Liver (tissue), 9 donors: ENCODE results near the gene GRM1. TPM values are rescaled to one million over a fixed set of nuclear protein-coding genes. Genes with fewer than 3 reads are reported as not detected.

Experiments
- DNase-seq: peaks from one replicate; pipeline ENCODE4 v3.0.0-alpha.2; 2017; ENCODE audit warnings: low spot score
- H3K27ac ChIP-seq, 2 donors: one replicate each; pipeline ENCODE4 v1.7.0; 2013; ENCODE audit warnings: inconsistent platforms in 2 of 2, low read length in 2 of 2, control low read depth in 1 of 2, low read depth in 1 of 2, mild to moderate bottlenecking in 1 of 2
- H3K27me3 ChIP-seq, 4 donors: one replicate each; pipeline versions ENCODE4 v1.6.1 to v1.7.0; 2013; ENCODE audit warnings: low read length in 3 of 4, inconsistent platforms in 1 of 4, mild to moderate bottlenecking in 1 of 4, moderate library complexity in 1 of 4; ENCODE audit not compliant: control insufficient read depth in 4 of 4, insufficient read depth in 4 of 4
- H3K36me3 ChIP-seq, 4 donors: one replicate each; pipeline versions ENCODE4 v1.6.1 to v1.7.0; 2013; ENCODE audit warnings: low read length in 3 of 4, mild to moderate bottlenecking in 3 of 4, low read depth in 1 of 4, moderate library complexity in 1 of 4; ENCODE audit not compliant: control insufficient read depth in 4 of 4, insufficient read depth in 3 of 4
- H3K4me1 ChIP-seq, 4 donors: one replicate each; pipeline versions ENCODE4 v1.6.1 to v1.7.0; 2013; ENCODE audit warnings: low read length in 3 of 4, mild to moderate bottlenecking in 3 of 4, moderate library complexity in 1 of 4; ENCODE audit not compliant: control insufficient read depth in 4 of 4, insufficient read depth in 4 of 4
- H3K4me3 ChIP-seq, 3 donors: one replicate each; pipeline versions ENCODE4 v1.6.1 to v1.7.0; 2013; ENCODE audit warnings: low read length in 3 of 3, control low read depth in 1 of 3, low read depth in 1 of 3, mild to moderate bottlenecking in 1 of 3
- H3K9ac ChIP-seq, 2 donors: one replicate each; pipeline ENCODE4 v1.7.0; 2013; ENCODE audit warnings: low read length in 2 of 2, mild to moderate bottlenecking in 2 of 2, moderate library complexity in 2 of 2, control low read depth in 1 of 2, low read depth in 1 of 2
- H3K9me3 ChIP-seq, 4 donors: one replicate each; pipeline versions ENCODE4 v1.6.1 to v1.7.0; 2013; ENCODE audit warnings: low read length in 3 of 4; ENCODE audit not compliant: control insufficient read depth in 4 of 4
- EGR1 ChIP-seq, 2 donors: IDR thresholded peaks; 2 replicates each; pipeline ENCODE4 v1.6.1; 2016 to 2018; ENCODE audit warnings: antibody characterized with exemption in 2 of 2, low read depth in 2 of 2
- FOXA1 ChIP-seq: IDR thresholded peaks from 2 replicates; pipeline ENCODE4 v1.6.1; 2016; ENCODE audit warnings: antibody characterized with exemption
- FOXA2 ChIP-seq: IDR thresholded peaks from 2 replicates; pipeline ENCODE4 v1.6.1; 2016; ENCODE audit warnings: antibody characterized with exemption
- GABPA ChIP-seq, 2 donors: IDR thresholded peaks in 1 of 2; conservative IDR thresholded peaks in 1 of 2; 2 replicates each; pipeline ENCODE4 v1.6.1; 2016; ENCODE audit warnings: antibody characterized with exemption in 2 of 2, mild to moderate bottlenecking in 1 of 2, moderate library complexity in 1 of 2
- HNF4A ChIP-seq, 2 donors: conservative IDR thresholded peaks; 2 replicates each; pipeline ENCODE4 v1.6.1; 2016; ENCODE audit warnings: antibody characterized with exemption in 2 of 2, mild to moderate bottlenecking in 2 of 2
- HNF4G ChIP-seq: IDR thresholded peaks from 2 replicates; pipeline ENCODE4 v1.6.1; 2016; ENCODE audit warnings: antibody characterized with exemption
- NR2F2 ChIP-seq: IDR thresholded peaks from 2 replicates; pipeline ENCODE4 v1.6.1; 2016; ENCODE audit warnings: antibody characterized with exemption
- RAD21 ChIP-seq, 2 donors: IDR thresholded peaks; 2 replicates each; pipeline ENCODE4 v1.6.1; 2016; ENCODE audit warnings: antibody characterized with exemption in 2 of 2, mild to moderate bottlenecking in 2 of 2
- RXRA ChIP-seq, 2 donors: IDR thresholded peaks; 2 replicates each; pipeline ENCODE4 v1.6.1; 2017 to 2018; ENCODE audit warnings: antibody characterized with exemption in 2 of 2, mild to moderate bottlenecking in 1 of 2
- SP1 ChIP-seq: IDR thresholded peaks from 2 replicates; pipeline ENCODE4 v1.6.1; 2018; ENCODE audit warnings: antibody characterized with exemption, mild to moderate bottlenecking
- TAF1 ChIP-seq: conservative IDR thresholded peaks from 2 replicates; pipeline ENCODE4 v1.6.1; 2016; ENCODE audit warnings: antibody characterized with exemption, mild to moderate bottlenecking
- YY1 ChIP-seq: IDR thresholded peaks from 2 replicates; pipeline ENCODE4 v1.6.1; 2016; ENCODE audit warnings: antibody characterized with exemption, mild to moderate bottlenecking
- WGBS: extraction: QIAGEN DNeasy Blood & Tissue Kit; methylation state at CpG from one replicate; pipeline ENCODE4 v1.1.7; 2013; 5-methylcytosine and 5-hydroxymethylcytosine counted together
- polyA plus RNA-seq, 2 donors: library from polyadenylated mRNA; stranded (reverse) in 1 of 2; unstranded in 1 of 2; fragments of 200-250 nt in 1 of 2; fragments of >200 nt in 1 of 2; fragmentation: Nextera tagmentation in 1 of 2; extraction: Ambion mirVana in 1 of 2; gene quantifications; one replicate each; pipeline versions ENCODE4 v1.2.1 to v1.2.3, GENCODE V29; 2013 to 2015
- total RNA-seq, 2 donors: library from RNA; depleted of rRNA; stranded (reverse); fragments of >200 nt; gene quantifications; one replicate each; pipeline ENCODE4 v1.2.3, GENCODE V29; 2014
- TF ChIP-seq, protein P1 (sequence below): IDR thresholded peaks from 2 replicates; pipeline ENCODE4 v1.6.1; 2016; ENCODE audit warnings: antibody characterized with exemption, mild to moderate bottlenecking
- TF ChIP-seq, protein P2 (sequence below): IDR thresholded peaks from 2 replicates; pipeline ENCODE4 v1.6.1; 2016; ENCODE audit warnings: antibody characterized with exemption
- donor health status: healthy.
- donor health status: healthy.
- donor health status: healthy.
- donor health status: healthy.
- donor health status: healthy.

The GRM1 gene
- total and polyA plus RNA-seq, 4 donors: under 0.01 to 0.05 (median 0.01) TPM; not detected in 1

GRCh38 chr6:146302994-146303393 is 274.1 kb downstream of the GRM1 start:
- H3K9ac ChIP-seq: no peak overlapping the region
- no peaks in the 10 kb centered on the region for H3K36me3 ChIP-seq
- no peak for DNase-seq
- no peaks in the 10 kb centered on the region for H3K4me1 ChIP-seq
- no peaks in the 10 kb centered on the region for H3K9me3 ChIP-seq
- no peak for TF ChIP-seq RXRA (IDR thresholded peaks at IDR 0.05)
- TF ChIP-seq, protein P1, sequence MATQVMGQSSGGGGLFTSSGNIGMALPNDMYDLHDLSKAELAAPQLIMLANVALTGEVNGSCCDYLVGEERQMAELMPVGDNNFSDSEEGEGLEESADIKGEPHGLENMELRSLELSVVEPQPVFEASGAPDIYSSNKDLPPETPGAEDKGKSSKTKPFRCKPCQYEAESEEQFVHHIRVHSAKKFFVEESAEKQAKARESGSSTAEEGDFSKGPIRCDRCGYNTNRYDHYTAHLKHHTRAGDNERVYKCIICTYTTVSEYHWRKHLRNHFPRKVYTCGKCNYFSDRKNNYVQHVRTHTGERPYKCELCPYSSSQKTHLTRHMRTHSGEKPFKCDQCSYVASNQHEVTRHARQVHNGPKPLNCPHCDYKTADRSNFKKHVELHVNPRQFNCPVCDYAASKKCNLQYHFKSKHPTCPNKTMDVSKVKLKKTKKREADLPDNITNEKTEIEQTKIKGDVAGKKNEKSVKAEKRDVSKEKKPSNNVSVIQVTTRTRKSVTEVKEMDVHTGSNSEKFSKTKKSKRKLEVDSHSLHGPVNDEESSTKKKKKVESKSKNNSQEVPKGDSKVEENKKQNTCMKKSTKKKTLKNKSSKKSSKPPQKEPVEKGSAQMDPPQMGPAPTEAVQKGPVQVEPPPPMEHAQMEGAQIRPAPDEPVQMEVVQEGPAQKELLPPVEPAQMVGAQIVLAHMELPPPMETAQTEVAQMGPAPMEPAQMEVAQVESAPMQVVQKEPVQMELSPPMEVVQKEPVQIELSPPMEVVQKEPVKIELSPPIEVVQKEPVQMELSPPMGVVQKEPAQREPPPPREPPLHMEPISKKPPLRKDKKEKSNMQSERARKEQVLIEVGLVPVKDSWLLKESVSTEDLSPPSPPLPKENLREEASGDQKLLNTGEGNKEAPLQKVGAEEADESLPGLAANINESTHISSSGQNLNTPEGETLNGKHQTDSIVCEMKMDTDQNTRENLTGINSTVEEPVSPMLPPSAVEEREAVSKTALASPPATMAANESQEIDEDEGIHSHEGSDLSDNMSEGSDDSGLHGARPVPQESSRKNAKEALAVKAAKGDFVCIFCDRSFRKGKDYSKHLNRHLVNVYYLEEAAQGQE: no peak
- no peak for TF ChIP-seq NR2F2
- no peak for TF ChIP-seq RAD21 (IDR thresholded peaks at IDR 0.05)
- TF ChIP-seq EGR1 (IDR thresholded peaks at IDR 0.05; ENCODE audit: low read depth in 2 of 2): no peak
- no peak for TF ChIP-seq GABPA (IDR thresholded peaks at IDR 0.05 in 1 of 2, conservative IDR thresholded peaks at IDR 0.05 in 1 of 2)
- TF ChIP-seq, protein P2, sequence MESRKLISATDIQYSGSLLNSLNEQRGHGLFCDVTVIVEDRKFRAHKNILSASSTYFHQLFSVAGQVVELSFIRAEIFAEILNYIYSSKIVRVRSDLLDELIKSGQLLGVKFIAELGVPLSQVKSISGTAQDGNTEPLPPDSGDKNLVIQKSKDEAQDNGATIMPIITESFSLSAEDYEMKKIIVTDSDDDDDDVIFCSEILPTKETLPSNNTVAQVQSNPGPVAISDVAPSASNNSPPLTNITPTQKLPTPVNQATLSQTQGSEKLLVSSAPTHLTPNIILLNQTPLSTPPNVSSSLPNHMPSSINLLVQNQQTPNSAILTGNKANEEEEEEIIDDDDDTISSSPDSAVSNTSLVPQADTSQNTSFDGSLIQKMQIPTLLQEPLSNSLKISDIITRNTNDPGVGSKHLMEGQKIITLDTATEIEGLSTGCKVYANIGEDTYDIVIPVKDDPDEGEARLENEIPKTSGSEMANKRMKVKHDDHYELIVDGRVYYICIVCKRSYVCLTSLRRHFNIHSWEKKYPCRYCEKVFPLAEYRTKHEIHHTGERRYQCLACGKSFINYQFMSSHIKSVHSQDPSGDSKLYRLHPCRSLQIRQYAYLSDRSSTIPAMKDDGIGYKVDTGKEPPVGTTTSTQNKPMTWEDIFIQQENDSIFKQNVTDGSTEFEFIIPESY: no peak
- no peak for TF ChIP-seq SP1
- H3K27me3 ChIP-seq: no peaks in the 10 kb centered on the region
- no peak overlapping the region for H3K27ac ChIP-seq
- H3K4me3 ChIP-seq: no peak overlapping the region

DNA sequence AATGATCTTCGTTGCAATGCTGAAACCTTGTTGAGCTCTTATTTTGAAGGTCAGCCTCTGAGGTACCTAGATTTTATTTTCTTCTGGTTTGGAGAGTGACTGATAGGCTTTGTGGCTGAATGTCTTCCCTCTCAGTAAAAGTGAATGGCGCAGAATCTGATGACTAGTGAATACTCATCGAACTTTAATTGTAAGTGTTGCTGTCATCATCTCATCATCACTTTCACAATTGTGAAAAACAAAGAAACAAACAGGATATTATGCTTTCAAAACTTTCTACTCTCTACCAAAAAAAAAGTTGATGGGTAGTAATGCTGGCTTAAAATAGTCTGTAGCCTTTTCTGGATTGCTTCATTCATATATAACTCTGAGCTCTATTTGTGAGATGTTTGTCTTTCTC is 275.3 kb downstream of the GRM1 start:
- Histone ChIP-seq H3K4me3 (no peak overlapping the region), H3K4me1 (no peaks in the 10 kb centered on the region), H3K27me3 (no peaks in the 10 kb centered on the region), H3K9me3 (no peaks in the 10 kb centered on the region), H3K27ac (no peak overlapping the region), H3K9ac (no peak overlapping the region), H3K36me3 (no peaks in the 10 kb centered on the region)
- WGBS: 85% methylated on average over 3 of the region's 3 CpGs
- no peak for DNase-seq
- no peak for TF ChIP-seq FOXA1
- no peak for TF ChIP-seq HNF4A (conservative IDR thresholded peaks at IDR 0.05)
- TF ChIP-seq RXRA (IDR thresholded peaks at IDR 0.05): no peak
- TF ChIP-seq TAF1: no peak
- TF ChIP-seq YY1: no peak
- TF ChIP-seq HNF4G: no peak
- TF ChIP-seq SP1: no peak
- TF ChIP-seq FOXA2: no peak
- TF ChIP-seq, protein P1: no peak
- TF ChIP-seq, protein P2: no peak
- TF ChIP-seq RAD21 (IDR thresholded peaks at IDR 0.05): no peak
